ENCODE measurements around the gene S100A13.
A peak's percentile ranks its signal among the peaks of the same experiment; 100 is the strongest.

S100A13 gene

DNA sequence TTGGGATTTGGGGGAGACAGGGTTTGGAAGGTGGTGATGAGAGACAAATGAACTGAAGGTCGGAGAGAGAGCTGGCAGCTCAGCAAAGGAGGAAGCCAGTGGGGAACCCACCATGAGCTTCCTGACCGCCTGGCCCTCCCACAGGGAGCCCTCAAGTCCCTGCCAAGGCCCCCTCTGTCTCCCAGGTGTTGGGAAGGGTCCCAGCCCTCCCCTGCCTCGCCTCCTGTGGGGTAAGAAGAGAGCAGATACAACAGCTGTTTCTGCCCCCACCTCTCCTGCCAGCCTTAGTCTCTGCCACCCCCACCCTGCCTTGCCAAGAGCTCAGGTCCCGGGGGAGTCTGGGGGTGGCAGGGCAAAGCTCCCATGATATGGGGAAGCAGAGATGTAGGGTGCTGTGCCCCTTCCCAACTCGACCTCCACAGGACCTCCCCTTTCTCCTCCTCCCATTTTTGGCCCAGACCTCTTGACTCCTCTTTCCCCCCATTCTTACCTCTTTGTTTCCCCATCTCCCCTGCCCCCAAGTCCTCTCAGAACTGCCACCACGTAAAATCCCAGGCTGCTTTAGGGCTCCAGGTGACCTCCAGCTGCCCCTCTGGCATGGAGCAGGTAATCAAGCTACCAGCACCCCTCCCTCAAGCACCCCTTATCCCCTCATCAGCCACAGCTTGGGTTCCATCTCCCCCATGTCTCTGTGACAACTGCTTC is 1.5 kb upstream of the S100A13 start:
- Histone ChIP-seq H3K9me3 (no peaks in the 10 kb centered on the region), H3K27me3 (no peaks in the 10 kb centered on the region), H3K4me2 (peak overlapping the region; percentile 99), H3K9ac (peak overlapping the region; percentile 87), H3K4me3 (peak overlapping the region; percentile 53), H3K36me3 (peaks cover 8% of the 10 kb centered on the region; the same call in 1 of the 2 replicates), H4K20me1 (no peaks in the 10 kb centered on the region), H3K27ac (peak overlapping the region; percentile 84), H3K4me1 (peaks cover 94% of the 10 kb centered on the region)
- TF ChIP-seq Cebpa-rat (IDR thresholded peaks at IDR 0.05), result no peak

DNA sequence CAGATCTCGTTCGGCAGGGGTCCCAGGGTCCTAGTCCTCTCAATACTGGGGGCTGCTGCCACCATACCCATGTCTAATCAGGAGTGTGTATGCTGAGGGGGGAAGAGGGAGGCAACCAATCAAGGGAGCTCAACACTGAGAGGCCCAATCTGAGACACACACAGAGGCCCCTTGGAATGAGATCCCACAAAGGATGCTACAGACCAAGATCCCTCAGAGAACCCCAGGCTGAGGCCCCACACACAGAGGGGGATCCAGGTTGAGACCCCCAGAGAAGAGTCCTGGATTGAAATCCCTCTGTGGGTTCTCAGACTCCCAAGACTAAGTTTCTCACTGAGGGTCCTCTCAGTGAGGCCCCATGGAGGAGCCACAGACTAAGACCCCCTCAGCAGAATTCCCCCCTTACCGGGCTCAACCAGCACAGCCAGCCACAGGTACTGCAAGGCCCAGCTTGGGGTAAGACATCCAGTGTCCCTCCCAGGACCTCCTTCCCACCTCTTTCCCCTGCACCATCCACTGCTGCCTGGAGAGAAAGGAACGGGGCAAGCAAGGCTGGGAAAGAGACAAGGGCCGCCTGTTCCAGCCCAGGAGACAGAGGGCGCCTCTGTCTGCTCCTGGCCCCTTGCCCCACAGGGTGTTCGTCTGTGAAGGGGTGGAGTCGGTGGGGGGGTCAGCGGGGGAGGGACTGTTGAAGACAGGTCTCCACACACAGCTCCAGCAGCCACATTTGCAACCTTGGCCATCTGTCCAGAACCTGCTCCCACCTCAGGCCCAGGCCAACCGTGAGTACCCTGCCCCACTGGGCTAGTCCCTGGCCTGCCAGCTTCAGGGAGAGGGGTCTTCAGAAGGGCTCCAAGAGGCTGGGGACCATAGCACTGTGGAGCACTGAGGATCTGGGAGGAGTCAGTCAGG is 666 bp upstream of the S100A13 start, which contains the start of gene S100A1:
S100A1 (plus strand) TSS at position 720 of the 912 bp plus-strand sequence. CDS start 2,088 bp downstream, outside the sequence.
- peak within 1 kb of the TSS; percentile 99 for H3K4me2 ChIP-seq
- peaks cover 8% of the 10 kb centered on the region; the same call in 1 of the 2 replicates for H3K36me3 ChIP-seq
- H3K4me1 ChIP-seq, result peaks cover 96% of the 10 kb centered on the region
- no peaks in the 10 kb centered on the region for H3K27me3 ChIP-seq
- H3K27ac ChIP-seq, result peak within 1 kb of the TSS; percentile 84
- peak within 1 kb of the TSS; percentile 87 for H3K9ac ChIP-seq
- no peaks in the 10 kb centered on the region for H3K9me3 ChIP-seq
- TF ChIP-seq Cebpa-rat (IDR thresholded peaks at IDR 0.05), result no peak
- no peaks in the 10 kb centered on the region for H4K20me1 ChIP-seq
- H3K4me3 ChIP-seq, result peak within 1 kb of the TSS; percentile 68

DNA sequence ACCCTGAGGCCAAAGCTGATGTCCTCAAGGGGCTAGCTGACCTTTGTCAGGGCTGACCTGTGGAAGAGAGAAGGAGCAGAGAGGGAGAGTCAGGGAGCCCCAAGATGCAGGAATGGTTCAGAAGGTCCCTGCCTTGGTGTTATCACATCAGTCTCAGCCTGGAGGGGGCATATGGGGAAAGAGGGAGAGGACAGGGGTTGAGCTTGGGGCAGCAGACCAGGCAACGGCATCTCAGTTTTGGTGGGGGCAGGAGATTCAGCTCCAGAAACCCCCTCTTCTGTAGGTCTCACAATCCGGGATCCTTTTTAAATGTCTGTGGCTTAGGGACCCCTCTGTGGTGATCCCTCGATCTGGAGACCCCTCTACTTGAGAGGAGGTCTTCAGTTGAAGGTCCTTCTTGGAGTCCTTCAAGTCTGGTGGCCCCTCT is 815 bp downstream of the S100A13 start:
- Histone ChIP-seq H3K4me3 (peak overlapping the region; percentile 68), H3K36me3 (peaks cover 8% of the 10 kb centered on the region; the same call in 1 of the 2 replicates), H3K4me1 (peaks cover 97% of the 10 kb centered on the region), H3K4me2 (peak overlapping the region; percentile 99), H3K27ac (peak overlapping the region; percentile 84), H3K27me3 (no peaks in the 10 kb centered on the region), H4K20me1 (no peaks in the 10 kb centered on the region), H3K9ac (peak overlapping the region; percentile 87), H3K9me3 (no peaks in the 10 kb centered on the region)
- no peak for TF ChIP-seq Cebpa-rat (IDR thresholded peaks at IDR 0.05)

DNA sequence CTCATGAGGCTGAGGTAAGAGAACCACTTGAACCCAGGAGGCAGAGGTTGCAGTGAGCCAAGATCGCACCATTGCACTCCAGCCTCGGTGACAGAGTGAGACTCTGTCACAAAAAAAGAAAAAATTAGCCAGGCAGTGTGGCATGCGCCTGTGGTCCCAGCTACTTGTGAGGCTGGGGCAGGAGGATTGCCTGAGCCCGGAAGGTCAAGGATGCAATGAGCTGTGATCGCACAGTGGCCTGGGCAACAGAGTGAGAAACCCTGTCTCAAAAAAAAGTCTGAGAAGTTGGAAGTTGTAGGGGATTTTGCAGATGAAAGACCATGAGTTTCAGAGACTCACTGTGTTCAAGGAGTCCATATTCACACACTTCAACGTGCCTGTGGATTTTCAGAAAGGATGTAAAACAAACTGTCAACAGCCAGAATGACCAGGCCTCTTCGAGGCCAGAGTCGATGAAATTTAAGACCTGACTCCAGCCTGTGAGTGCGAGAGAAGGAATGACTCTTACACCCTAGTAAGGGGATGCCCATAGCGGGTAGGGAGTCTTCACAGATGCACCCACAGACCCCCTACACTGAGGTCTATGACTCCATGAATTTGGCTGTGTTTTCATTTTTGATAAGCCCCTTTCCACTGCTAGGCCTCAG is 2.2 kb downstream of the S100A13 start:
- Histone ChIP-seq H3K9ac (no peak overlapping the region), H3K27me3 (no peaks in the 10 kb centered on the region), H3K4me3 (no peak overlapping the region), H3K36me3 (peaks cover 13% of the 10 kb centered on the region), H3K9me3 (peaks cover 2% of the 10 kb centered on the region; the same call in 1 of the 2 replicates), H3K27ac (no peak overlapping the region), H4K20me1 (no peaks in the 10 kb centered on the region), H3K4me1 (peaks cover 88% of the 10 kb centered on the region), H3K4me2 (peak overlapping the region; percentile 99)
- TF ChIP-seq Cebpa-rat (IDR thresholded peaks at IDR 0.05), result no peak

DNA sequence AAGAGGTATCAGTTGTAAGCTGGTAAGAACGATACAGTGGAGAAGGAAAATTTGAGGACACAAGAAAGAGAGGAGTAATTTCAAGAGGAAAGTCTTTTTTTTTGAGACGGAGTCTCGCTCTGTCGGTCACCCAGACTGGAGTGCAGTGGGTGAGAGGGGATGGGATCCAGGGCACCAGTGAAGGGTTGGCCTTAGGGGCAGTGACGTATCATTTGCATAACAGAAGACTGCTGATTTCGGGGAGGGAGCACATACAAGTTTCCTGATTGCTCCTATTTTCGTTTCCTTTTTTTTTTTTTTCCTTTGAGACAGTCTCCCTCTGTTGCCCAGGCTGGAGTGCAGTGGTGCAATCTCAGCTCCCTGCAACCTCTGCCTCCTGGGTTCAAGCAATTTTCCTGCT is 4.2 kb downstream of the S100A13 start:
- Histone ChIP-seq H3K27me3 (no peaks in the 10 kb centered on the region), H3K4me2 (peak overlapping the region; percentile 99), H3K36me3 (peaks cover 30% of the 10 kb centered on the region), H3K27ac (peak overlapping the region; percentile 19; the same call in 1 of the 2 replicates), H3K9ac (peak overlapping the region; percentile 36; the same call in 1 of the 2 replicates), H4K20me1 (no peaks in the 10 kb centered on the region), H3K4me3 (0 out of 2 replicates have a peak overlapping the region, but pooled peaks have one; percentile 4), H3K4me1 (peaks cover 77% of the 10 kb centered on the region), H3K9me3 (peaks cover 12% of the 10 kb centered on the region; the same call in 1 of the 2 replicates)
- TF ChIP-seq Cebpa-rat (IDR thresholded peaks at IDR 0.05), result no peak

DNA sequence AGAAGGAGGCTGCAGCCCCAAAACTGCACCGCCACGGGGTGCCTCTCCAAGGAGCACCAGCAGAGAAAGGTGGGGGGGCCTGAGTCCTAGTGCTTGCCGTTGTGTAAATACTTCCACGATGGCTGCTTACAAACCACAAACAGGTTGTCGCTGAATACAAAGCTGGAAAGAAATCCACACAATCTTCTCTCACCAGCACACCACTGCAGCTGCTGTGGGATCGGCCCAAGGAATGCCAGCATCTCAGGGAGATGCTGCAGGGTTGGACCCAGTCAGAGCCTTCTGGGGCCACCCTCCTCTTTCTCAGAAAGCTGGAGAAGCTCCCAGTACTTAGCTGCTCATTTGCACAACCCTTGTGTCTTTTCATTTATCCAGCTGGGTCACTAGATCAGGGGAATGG is 8.1 kb downstream of the S100A13 start:
- Histone ChIP-seq H3K27me3 (no peaks in the 10 kb centered on the region), H3K27ac (no peak overlapping the region), H4K20me1 (no peaks in the 10 kb centered on the region), H3K36me3 (peaks cover 23% of the 10 kb centered on the region), H3K4me2 (no peak overlapping the region), H3K9me3 (peaks cover 12% of the 10 kb centered on the region; the same call in 1 of the 2 replicates), H3K4me1 (peaks cover 63% of the 10 kb centered on the region), H3K4me3 (no peak overlapping the region), H3K9ac (no peak overlapping the region)
- no peak for TF ChIP-seq Cebpa-rat (IDR thresholded peaks at IDR 0.05)

DNA sequence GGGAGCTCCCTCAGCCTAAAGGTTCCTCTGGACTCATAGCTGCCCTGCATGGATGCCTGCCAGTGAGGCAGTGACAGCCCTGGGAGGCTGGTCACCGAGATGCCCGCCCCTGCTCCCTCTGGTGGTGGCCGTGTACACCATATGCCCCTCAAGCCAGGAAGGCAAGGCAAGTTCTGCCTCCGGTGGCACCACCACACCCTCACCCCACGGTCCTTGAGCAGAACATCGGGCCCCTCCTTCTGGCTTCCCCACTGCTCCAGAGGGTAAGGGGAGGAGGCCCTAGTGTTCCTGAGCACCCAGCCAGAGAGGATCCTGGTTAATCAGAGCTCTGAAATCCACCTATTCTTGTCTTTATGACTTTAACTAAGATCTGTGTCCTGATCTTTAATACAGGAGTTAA is 9.6 kb downstream of the S100A13 start:
- no peak overlapping the region; the same call in 1 of the 2 replicates for H3K9ac ChIP-seq
- TF ChIP-seq Cebpa-rat (IDR thresholded peaks at IDR 0.05), result no peak
- H3K4me1 ChIP-seq, result peaks cover 50% of the 10 kb centered on the region
- H3K4me2 ChIP-seq, result peak overlapping the region; percentile 59
- H3K27me3 ChIP-seq, result no peaks in the 10 kb centered on the region
- H3K27ac ChIP-seq, result no peak overlapping the region
- peaks cover 23% of the 10 kb centered on the region for H3K36me3 ChIP-seq
- H4K20me1 ChIP-seq, result no peaks in the 10 kb centered on the region
- no peak overlapping the region for H3K4me3 ChIP-seq
- H3K9me3 ChIP-seq, result peaks cover 12% of the 10 kb centered on the region; the same call in 1 of the 2 replicates

DNA sequence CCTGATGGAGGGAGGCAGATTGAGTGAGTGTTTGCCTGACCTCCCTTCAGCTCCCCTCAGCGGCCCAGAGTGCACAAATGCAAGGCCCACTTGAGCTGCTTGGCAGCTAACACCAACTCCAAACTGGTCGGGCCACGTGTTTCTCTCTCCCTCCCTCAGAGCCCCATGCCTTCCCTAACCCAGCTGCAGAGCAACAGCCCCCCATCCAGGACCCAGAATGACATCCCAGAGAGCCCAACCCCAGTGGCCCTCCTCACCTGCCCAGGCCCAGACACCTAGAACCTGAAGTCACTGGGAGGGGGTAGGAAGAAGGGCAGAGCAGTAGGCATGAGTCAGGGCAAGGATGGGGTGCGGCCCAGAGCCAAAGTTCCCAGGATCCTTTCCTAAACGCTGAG is 10.4 kb downstream of the S100A13 start:
- no peak for TF ChIP-seq Cebpa-rat (IDR thresholded peaks at IDR 0.05)
- Histone ChIP-seq H3K36me3 (peaks cover 23% of the 10 kb centered on the region), H3K4me3 (no peak overlapping the region), H3K4me2 (no peak overlapping the region), H3K9me3 (peaks cover 12% of the 10 kb centered on the region; the same call in 1 of the 2 replicates), H3K4me1 (peaks cover 43% of the 10 kb centered on the region), H3K9ac (no peak overlapping the region), H4K20me1 (no peaks in the 10 kb centered on the region), H3K27ac (peak overlapping the region; percentile 55), H3K27me3 (no peaks in the 10 kb centered on the region)
